GM19452 (cell line): ENCODE data around the gene EME2.

Experiments used
- ATAC-seq: cut with Tn5 transposase; IDR thresholded peaks from one replicate; pipeline ENCODE4 v1.9.1; 2021; ENCODE audit not compliant: unreplicated experiment

EME2 gene

GRCh38 chr16:1777375-1778199, 5.0 kb downstream of the EME2 start:
- no peak for ATAC-seq

- ATAC-seq, result no peak
Measured at GRCh38 chr16:1778200-1779179, 5.9 kb downstream of the EME2 start.

DNA sequence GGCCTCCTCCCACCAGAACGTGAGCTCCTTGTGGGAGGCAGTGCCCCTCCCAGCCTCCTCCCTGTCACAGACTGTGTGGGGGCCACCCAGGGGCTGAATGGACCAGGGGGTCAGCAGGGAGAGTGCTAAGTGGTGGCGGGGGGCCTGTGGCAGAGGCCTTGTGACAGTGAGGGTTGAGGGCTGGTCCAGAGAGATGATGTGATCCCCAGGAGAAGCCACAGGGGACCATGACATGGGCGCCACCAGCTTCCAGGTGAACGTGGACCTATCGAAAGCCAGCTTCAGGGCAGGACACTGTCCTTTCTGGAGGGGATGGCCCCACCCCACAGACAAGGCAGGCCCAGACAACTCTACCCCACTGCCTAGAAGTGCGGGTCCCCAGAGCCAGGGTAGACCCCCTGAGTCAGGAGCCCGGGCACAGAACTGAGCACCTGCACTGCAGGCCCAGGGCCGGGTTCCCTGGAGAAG, 6.7 kb downstream of the EME2 start:
- no peak for ATAC-seq

GRCh38 chr16:1779741-1780676, 7.4 kb downstream of the EME2 start:
- no peak for ATAC-seq

DNA sequence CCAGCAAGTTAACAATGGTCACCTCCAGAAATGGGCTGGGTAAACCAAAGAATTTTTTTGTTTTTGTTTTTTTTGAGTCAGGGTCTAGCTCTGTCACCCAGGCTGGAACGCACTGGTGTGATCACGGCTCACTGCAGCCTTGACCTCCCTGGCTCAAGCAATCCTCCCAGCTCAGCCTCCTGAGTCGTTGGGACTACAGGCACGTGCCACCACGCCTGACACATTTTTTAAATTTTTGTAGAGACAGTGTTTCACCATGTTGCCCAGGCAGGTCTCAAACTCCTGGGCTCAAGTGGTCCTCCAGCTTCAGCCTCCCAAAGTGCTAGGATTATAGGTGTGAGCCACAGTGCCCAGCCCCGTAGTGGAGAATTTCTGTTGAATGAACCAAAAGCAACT, 8.1 kb downstream of the EME2 start:
- no peak for ATAC-seq

DNA sequence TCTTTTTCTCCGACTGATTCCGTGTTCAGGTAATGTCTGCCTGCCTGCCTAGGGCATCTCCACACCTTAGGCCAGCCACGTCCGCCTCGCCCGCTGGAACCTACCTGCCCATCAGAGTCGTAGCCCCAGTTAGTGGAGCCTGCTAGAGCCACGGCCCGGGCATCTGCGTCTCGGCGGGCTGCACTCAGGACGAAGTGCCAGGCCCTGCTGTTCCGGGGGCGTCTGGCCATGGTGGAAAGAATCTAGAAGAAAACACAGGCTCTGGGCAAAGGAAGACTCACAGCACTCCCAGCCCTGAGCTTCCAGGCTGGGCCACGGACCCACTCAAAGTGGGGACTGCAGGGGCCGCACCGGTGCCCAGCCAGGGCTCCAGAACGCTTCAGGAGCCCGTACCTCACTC, 8.6 kb downstream of the EME2 start:
- ATAC-seq, result no peak

DNA sequence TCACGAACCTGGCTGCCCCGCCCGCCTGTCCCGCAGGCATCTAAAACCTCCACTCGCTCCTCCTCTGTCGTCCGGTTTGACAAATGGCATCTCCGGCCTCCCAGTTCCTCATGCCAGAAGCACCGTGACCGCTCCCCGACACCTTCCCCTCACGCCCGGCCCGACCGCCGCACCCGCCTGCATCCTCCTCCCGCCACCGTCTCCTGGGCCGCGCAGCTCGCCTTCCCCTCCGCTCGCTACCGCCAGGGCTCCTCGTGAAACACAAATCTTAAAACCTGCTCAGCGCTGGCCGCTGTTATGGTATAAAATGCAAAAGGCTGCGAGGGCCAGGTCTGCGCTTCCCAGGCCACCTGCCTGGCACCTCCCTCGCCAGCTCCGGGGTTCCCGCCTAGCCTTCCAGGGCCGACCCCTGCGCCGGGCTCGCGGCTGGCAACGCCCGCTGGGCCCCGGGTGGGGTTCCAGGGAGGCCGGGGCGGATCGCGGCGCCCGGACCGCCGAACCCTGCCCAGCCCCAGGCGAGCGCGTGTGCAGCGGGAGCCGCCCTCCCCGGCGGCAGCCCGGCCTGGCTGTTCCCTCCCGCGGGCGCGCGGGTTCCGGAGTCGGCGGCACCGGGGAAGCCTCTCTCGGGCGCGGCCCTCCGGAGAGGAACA, 9.3 kb downstream of the EME2 start:
- ATAC-seq, result peak; percentile 8

DNA sequence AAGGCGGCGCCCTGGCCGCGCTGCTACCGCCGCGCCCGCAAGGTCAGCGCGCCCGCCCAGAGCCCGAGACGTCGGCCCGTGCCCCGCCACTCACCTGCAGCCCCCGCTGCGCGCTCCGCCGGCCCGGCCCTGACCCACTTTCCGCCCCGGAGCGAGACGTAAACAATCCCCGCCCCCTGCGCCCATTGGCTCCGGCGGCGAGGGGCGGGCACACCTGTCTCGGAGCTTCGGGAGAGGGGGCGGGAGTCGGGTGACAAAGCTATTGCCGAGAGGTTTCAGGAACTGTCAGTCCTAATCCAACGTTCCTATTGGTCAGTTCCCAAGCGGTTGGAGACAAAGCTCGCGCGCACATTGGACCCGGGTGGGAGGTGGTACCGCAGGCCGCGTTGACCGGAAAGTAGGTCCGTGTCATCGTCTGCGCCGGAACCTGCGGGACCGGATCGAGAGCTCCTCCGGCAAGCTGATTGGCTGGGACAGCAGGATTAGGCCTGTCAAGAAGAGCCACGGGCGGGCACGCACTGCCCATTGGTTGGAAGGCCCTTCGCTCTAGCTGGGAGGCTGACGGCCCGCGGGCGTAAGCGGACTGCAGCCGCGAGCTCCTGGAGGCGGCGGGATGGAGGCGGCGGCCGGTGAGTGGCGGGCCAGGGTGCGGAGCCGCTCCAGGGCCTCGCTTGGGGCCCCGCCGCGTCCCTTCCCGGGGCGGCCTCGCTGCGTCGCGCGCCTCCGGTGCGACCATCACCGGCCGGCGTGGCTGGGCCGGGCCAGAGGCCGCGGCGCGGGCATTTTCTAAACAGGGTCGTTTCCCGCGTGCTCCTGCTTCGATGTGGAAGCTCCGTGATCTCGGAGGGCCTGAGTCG, 10.0 kb downstream of the EME2 start, which contains the start of the genes NUBP2 and SPSB3:
NUBP2 (plus strand) TSS at position 553 of the 857 bp plus-strand sequence; CDS start at position 614, 61 bp downstream.
SPSB3 (minus strand) TSS at position 164 of the 857 bp plus-strand sequence. CDS start 1,088 bp downstream, outside the sequence.
- peak; percentile 80 for ATAC-seq

GRCh38 chr16:1784977-1785845, 12.6 kb downstream of the EME2 start:
- no peak for ATAC-seq

DNA sequence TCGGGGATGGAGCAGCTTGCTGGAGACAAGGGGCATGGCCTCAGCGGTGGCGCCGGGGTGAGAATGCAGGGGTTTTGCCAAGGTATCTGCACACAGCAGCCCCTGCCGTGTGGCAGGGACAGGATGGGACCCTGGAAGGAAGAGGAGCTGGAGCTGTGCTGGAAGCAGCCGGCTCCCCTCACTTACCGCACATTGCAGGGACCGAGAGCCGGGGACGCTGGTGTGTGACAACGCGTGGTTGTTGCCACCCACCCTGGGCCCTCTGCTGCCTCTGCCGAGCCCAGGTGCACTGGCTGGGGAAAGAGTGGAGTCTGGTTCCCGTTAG, 13.2 kb downstream of the EME2 start:
- no peak for ATAC-seq

DNA sequence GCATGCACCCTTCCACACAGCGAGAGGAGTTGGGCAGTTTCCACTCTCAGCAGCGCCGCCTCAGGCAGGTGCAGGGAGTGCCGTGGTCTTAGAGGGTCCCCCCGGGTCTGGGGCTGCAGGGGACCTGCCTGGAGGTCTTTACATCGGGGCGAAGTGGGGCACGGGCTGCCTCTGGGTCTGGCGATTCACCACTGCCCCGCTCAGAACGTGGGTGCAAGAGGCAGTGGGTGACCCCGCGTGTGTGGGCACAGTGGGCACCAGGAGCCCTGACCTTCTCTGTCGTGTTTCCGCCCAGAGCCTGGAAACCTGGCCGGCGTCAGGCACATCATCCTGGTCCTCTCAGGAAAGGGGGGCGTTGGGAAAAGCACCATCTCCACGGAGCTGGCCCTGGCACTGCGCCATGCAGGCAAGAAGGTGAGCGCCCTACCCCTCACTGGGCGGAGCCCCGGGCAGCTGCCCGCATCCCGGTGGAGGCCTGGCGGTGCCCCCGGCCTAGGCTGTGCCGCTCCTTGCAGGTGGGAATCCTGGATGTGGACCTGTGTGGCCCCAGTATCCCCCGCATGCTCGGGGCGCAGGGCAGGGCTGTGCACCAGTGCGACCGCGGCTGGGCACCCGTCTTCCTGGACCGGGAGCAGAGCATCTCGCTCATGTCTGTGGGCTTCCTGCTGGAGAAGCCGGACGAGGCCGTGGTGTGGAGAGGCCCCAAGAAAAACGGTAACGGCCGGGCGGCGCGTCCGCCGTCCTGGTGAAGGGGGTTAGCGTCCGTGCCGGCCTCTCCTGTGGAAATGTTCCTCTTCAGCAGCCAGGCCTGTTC, 13.8 kb downstream of the EME2 start:
- no peak for ATAC-seq

DNA sequence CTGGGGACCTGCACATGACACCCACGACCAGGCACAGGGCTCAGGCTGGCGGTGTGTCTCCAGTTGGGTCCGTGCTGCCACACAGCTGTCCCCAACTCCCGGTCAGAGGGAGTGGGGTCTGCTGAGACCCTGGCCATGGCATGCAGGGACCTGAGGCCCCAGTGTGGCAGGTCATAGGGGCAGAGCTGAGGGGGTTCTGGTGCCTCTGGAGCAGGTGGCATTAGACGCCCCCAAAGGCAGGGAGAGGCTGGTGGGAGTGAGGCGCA, 14.4 kb downstream of the EME2 start:
- ATAC-seq, result no peak

GRCh38 chr16:1787322-1788094, 14.9 kb downstream of the EME2 start:
- ATAC-seq, result no peak

- ATAC-seq, result no peak
Measured at GRCh38 chr16:1788095-1788707, 15.6 kb downstream of the EME2 start.

- no peak for ATAC-seq
Measured at GRCh38 chr16:1788708-1789100, 16.1 kb downstream of the EME2 start.

- no peak for ATAC-seq
Measured at GRCh38 chr16:1789643-1790045, 17.0 kb downstream of the EME2 start.

DNA sequence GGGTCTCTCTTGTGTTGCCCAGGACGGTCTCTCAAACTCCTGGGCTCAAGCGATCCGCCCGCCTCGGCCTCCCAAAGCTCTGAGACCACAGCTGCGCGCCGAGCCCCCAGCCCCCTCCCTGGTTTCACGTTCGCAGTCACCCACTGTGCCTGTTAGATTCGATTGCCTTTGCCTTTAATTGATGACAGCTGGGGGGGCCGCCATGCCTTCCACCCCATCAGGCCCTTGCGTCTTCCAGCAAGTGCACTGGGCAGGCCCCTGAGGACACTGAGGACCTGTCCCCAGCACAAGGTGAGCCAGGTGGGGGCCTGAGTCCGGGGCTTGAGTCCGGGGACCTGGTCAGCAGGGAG, 17.6 kb downstream of the EME2 start:
- ATAC-seq, result no peak
